ENCODE measurements around the gene BTBD1.

GRCh38 chr15:82995938-82996337 is 71.1 kb downstream of the BTBD1 start:
- TF ChIP-seq POLR2A (IDR thresholded peaks at IDR 0.05; ENCODE audit: low read depth, low read length) (no peak), POLR2AphosphoS5 (IDR thresholded peaks at IDR 0.05; ENCODE audit: low read depth, low read length) (no peak)

Data from GM12892 (cell line).